ENCODE results near the gene NPPC.

- TF ChIP-seq EP300 (IDR thresholded peaks at IDR 0.05; ENCODE audit: borderline replicate concordance): no peak
- no peak for TF ChIP-seq REST (IDR thresholded peaks at IDR 0.05; ENCODE audit: low read depth)
- TF ChIP-seq MAX (IDR thresholded peaks at IDR 0.05): no peak
- TF ChIP-seq CEBPB (IDR thresholded peaks at IDR 0.05): no peak
- no peak for TF ChIP-seq TCF12 (IDR thresholded peaks at IDR 0.05; ENCODE audit: low read depth)
- no peak for TF ChIP-seq TAF1 (IDR thresholded peaks at IDR 0.05; ENCODE audit: low read depth)
- no peak for TF ChIP-seq FOXM1 (IDR thresholded peaks at IDR 0.05; ENCODE audit: borderline replicate concordance, low read depth)
- no peak for TF ChIP-seq CREB1 (IDR thresholded peaks at IDR 0.05; ENCODE audit: low read depth)
Measured at GRCh38 chr2:231905026-231905425, 21.2 kb downstream of the NPPC start.
